Mucosa of gallbladder (tissue), 1 donor: ENCODE results near the gene SRSF2. TPM values are rescaled to one million over a fixed set of nuclear protein-coding genes. Genes with fewer than 3 reads are reported as not detected.

ENCODE experiments used
- total RNA-seq: library from RNA; stranded (reverse); gene quantifications from one replicate; pipeline ENCODE4 v1.2.1, GENCODE V29; 2021
- donor health status: DM: no; HTN: no; CAD: no.

Gene SRSF2
- total RNA-seq, 1 donor from 2014 or later: 130 TPM

Other genes starting within 250 kb of the SRSF2 start
- 48.8 TPM for gene RHBDF2, start 235.9 kb downstream of the SRSF2 start, total RNA-seq
- gene CYGB, start 199.6 kb downstream of the SRSF2 start, total RNA-seq: 14.7 TPM
- 4.3 TPM for gene PRCD, start 197.3 kb downstream of the SRSF2 start, total RNA-seq
- 2.4 TPM for gene ST6GALNAC2, start 151.5 kb downstream of the SRSF2 start, total RNA-seq
- gene ST6GALNAC1, start 93.6 kb downstream of the SRSF2 start, total RNA-seq: 61.0 TPM
- gene MXRA7, start 26.4 kb downstream of the SRSF2 start, total RNA-seq: 217 TPM
- 34.4 TPM for gene JMJD6, start 10.7 kb downstream of the SRSF2 start, total RNA-seq
- gene METTL23, start 10.5 kb downstream of the SRSF2 start, total RNA-seq: 35.0 TPM
- 21.1 TPM for gene MFSD11, start 788 bp upstream of the SRSF2 start, total RNA-seq
- 0.69 TPM for gene MGAT5B, start 131.1 kb upstream of the SRSF2 start, total RNA-seq